Measurements from ENCODE around the gene CYSLTR2.

Gene CYSLTR2

GRCh38 chr13:48644951-48645350 lies 8.8 kb upstream of the CYSLTR2 start:
- TF ChIP-seq ZNF18 (tag by site-specific recombination; IDR thresholded peaks at IDR 0.05) (no peak), ZNF26 (tag by site-specific recombination; IDR thresholded peaks at IDR 0.05) (no peak), SP2 (tag by site-specific recombination; IDR thresholded peaks at IDR 0.05) (no peak), ZNF776 (tag by site-specific recombination; IDR thresholded peaks at IDR 0.05; ENCODE audit: borderline replicate concordance) (no peak), ZNF548 (tag by site-specific recombination; IDR thresholded peaks at IDR 0.05) (no peak), BCL6B (tag by site-specific recombination; IDR thresholded peaks at IDR 0.05) (no peak), ZNF274 (IDR thresholded peaks at IDR 0.05; ENCODE audit: low read length) (no peak), ZNF274 (tag by site-specific recombination; IDR thresholded peaks at IDR 0.05; ENCODE audit: borderline replicate concordance) (no peak), ZNF658 (tag by site-specific recombination; IDR thresholded peaks at IDR 0.05) (no peak), KLF17 (tag by site-specific recombination; IDR thresholded peaks at IDR 0.05) (no peak), GLI4 (tag by site-specific recombination; IDR thresholded peaks at IDR 0.05) (no peak), ZNF561 (tag by site-specific recombination; IDR thresholded peaks at IDR 0.05; ENCODE audit: borderline replicate concordance) (no peak)
- Histone ChIP-seq H3K4me3 (ENCODE audit: low read depth, low read length) (no peak overlapping the region), H3K4me1 (ENCODE audit: control insufficient read depth, insufficient read depth, low read length) (no peaks in the 10 kb centered on the region), H3K36me3 (ENCODE audit: control insufficient read depth in 2 of 2, insufficient read depth in 1 of 2, low read length in 2 of 2) (no peaks in the 10 kb centered on the region), H3K9me3 (ENCODE audit: control insufficient read depth, insufficient read depth, low read depth, low read length) (no peaks in the 10 kb centered on the region), H3K27ac (ENCODE audit: extremely low read depth, low read depth, low read length) (no peak overlapping the region)
- POLR2A ChIA-PET: no interaction called here
- CTCF ChIA-PET: no interaction called here

GRCh38 chr13:48645845-48646244 lies 7.9 kb upstream of the CYSLTR2 start:
- ChIA-PET POLR2A (no interaction called here), CTCF (no interaction called here)
- Histone ChIP-seq H3K27ac (ENCODE audit: extremely low read depth, low read depth, low read length) (no peak overlapping the region), H3K4me3 (ENCODE audit: low read depth, low read length) (no peak overlapping the region), H3K9me3 (ENCODE audit: control insufficient read depth, insufficient read depth, low read depth, low read length) (no peaks in the 10 kb centered on the region), H3K4me1 (ENCODE audit: control insufficient read depth, insufficient read depth, low read length) (no peaks in the 10 kb centered on the region), H3K36me3 (ENCODE audit: control insufficient read depth in 2 of 2, insufficient read depth in 1 of 2, low read length in 2 of 2) (no peaks in the 10 kb centered on the region)
- TF ChIP-seq WT1 (tag by site-specific recombination; IDR thresholded peaks at IDR 0.05): no peak
- no peak for TF ChIP-seq ZEB2 (tag by site-specific recombination; IDR thresholded peaks at IDR 0.05)
- TF ChIP-seq ZNF518A (tag by site-specific recombination; conservative IDR thresholded peaks at IDR 0.05; ENCODE audit: low read depth): no peak
- no peak for TF ChIP-seq ZNF707 (tag by site-specific recombination; IDR thresholded peaks at IDR 0.05)
- no peak for TF ChIP-seq KLF17 (tag by site-specific recombination; IDR thresholded peaks at IDR 0.05)
- no peak for TF ChIP-seq ZNF132 (tag by site-specific recombination; IDR thresholded peaks at IDR 0.05; ENCODE audit: borderline replicate concordance)
- TF ChIP-seq ZNF112 (tag by site-specific recombination; IDR thresholded peaks at IDR 0.05): no peak
- no peak for TF ChIP-seq ZFP41 (tag by site-specific recombination; IDR thresholded peaks at IDR 0.05; ENCODE audit: borderline replicate concordance)
- no peak for TF ChIP-seq ZBTB11 (tag by site-specific recombination; conservative IDR thresholded peaks at IDR 0.05; ENCODE audit: low read depth)

Measured in HEK293 (cell line).